Testis (tissue), 3 donors: ENCODE data around the gene STARD5. TPM values are rescaled to one million over a fixed set of nuclear protein-coding genes. Genes with fewer than 3 reads are reported as not detected.
A peak's percentile ranks its signal among the peaks of the same experiment; 100 is the strongest.

ENCODE experiments used
- DNase-seq: peaks from one replicate; pipeline ENCODE4 v3.0.0-alpha.2; 2019
- H3K27ac ChIP-seq, 2 donors: fragments of 200-600 bp; sonication (generic); one replicate each; pipeline ENCODE4 v1.5.1; 2019
- H3K27me3 ChIP-seq: fragments of 200-600 bp; sonication (generic); one replicate; pipeline ENCODE4 v1.5.1; 2019
- H3K36me3 ChIP-seq: fragments of 200-600 bp; sonication (generic); one replicate; pipeline ENCODE4 v1.5.1; 2017; ENCODE audit warnings: low read depth; ENCODE audit errors: missing control alignments
- H3K4me1 ChIP-seq: fragments of 200-600 bp; sonication (generic); one replicate; pipeline ENCODE4 v1.5.1; 2019
- H3K4me3 ChIP-seq, 2 donors: fragments of 200-600 bp; sonication (generic); one replicate each; pipeline ENCODE4 v1.5.1; 2017 to 2019
- H3K9me3 ChIP-seq: fragments of 200-600 bp; sonication (generic); one replicate; pipeline ENCODE4 v1.5.1; 2017
- POLR2A ChIP-seq: fragments of 450-650 bp; IDR thresholded peaks from one replicate; pipeline ENCODE4 v1.6.1; 2017; ENCODE audit warnings: antibody characterized with exemption, mild to moderate bottlenecking, moderate library complexity
- WGBS, 2 donors: methylation state at CpG; one replicate each; pipeline ENCODE4 v1.1.5; 2018; 5-methylcytosine and 5-hydroxymethylcytosine counted together
- intact Hi-C: fragments of 100-400 bp; cut with DNase I; formaldehyde crosslinking; loops from one replicate; pipeline ENCODE4 v1.15.1; 2023; ENCODE audit warnings: low total_unique reads
- polyA plus RNA-seq: library from polyadenylated mRNA; stranded (reverse); fragments of 350-450 nt; fragmentation: Illumina TruSeq; extraction: RNeasy Lipid Tissue Mini Kit (QIAGEN cat#74804); gene quantifications from one replicate; pipeline ENCODE4 v1.2.3, GENCODE V29; 2014; ENCODE audit warnings: low read depth, low replicate concordance; ENCODE audit not compliant: insufficient read depth
- total RNA-seq, 2 donors: library from RNA; depleted of rRNA; stranded (reverse); fragments of >200 nt; gene quantifications; one replicate each; pipeline ENCODE4 v1.2.3, GENCODE V29; 2016
- TF ChIP-seq, protein P1 (sequence below), 3 experiments: fragments of 450-650 bp in 2 of 3; fragments of 200-600 bp in 1 of 3; sonication (generic) in 1 of 3; IDR thresholded peaks; one replicate each; pipeline ENCODE4 v1.5.1; 2016 to 2019; ENCODE audit warnings: antibody characterized with exemption in 3 of 3, mild to moderate bottlenecking in 2 of 3, moderate library complexity in 1 of 3

The STARD5 gene
- total and polyA plus RNA-seq, 3 donors from 2014 or later: 8.7 to 16.2 (median 15.7) TPM

DNA sequence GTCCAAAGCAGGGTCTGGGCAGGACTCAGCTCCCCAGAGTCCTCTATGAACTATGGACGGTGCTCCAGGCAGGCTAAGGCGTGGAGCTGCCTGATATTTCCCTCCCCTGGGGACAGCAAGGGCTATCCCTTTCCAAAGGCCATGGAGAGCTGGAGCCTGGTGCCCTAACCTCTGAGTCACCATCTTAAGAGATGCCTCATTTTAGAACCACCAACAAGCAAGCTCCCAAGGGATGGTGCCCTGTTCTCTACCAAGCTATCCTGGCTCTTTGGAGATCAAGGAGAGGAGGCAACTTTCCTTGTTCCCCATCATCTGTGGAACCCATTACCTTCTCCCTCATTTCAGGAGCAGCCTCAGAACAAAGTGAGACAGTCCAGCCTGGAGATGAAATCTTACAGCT is 15.7 kb downstream of the STARD5 start:
- 71% methylated on average over 2 of the region's 2 CpGs; no CpG with 5 or more reads in 1 of the 2 donors for WGBS, 2 donors
- intact Hi-C loops: no loop called here
- Histone ChIP-seq H3K9me3 (no peaks in the 10 kb centered on the region), H3K27ac (no peak overlapping the region), H3K36me3 (no peaks in the 10 kb centered on the region), H3K4me1 (peaks cover 13% of the 10 kb centered on the region), H3K27me3 (no peaks in the 10 kb centered on the region), H3K4me3 (no peak overlapping the region)
- DNase-seq: no peak
- TF ChIP-seq, protein P1, sequence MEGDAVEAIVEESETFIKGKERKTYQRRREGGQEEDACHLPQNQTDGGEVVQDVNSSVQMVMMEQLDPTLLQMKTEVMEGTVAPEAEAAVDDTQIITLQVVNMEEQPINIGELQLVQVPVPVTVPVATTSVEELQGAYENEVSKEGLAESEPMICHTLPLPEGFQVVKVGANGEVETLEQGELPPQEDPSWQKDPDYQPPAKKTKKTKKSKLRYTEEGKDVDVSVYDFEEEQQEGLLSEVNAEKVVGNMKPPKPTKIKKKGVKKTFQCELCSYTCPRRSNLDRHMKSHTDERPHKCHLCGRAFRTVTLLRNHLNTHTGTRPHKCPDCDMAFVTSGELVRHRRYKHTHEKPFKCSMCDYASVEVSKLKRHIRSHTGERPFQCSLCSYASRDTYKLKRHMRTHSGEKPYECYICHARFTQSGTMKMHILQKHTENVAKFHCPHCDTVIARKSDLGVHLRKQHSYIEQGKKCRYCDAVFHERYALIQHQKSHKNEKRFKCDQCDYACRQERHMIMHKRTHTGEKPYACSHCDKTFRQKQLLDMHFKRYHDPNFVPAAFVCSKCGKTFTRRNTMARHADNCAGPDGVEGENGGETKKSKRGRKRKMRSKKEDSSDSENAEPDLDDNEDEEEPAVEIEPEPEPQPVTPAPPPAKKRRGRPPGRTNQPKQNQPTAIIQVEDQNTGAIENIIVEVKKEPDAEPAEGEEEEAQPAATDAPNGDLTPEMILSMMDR (IDR thresholded peaks at IDR 0.05): no peak
- TF ChIP-seq POLR2A: no peak

DNA sequence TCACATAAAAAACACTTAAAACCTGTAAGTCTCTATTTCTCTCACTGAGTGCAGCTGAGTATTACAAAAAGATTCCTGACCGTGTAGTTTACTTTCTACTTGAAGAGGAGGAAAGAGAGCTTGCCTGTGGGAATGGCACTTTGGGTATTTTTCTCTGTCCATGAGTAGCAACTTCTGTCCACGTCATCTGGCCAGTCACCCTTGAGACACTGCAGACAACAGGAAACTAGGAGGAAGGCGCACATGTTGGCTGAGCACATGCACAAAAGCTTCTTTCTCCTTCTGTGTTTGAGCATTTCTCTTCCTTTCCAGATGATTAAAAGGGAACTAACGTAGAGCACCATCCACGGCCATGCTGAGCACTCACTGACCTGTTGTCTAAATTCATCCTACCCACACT is 19.7 kb downstream of the STARD5 start:
- H3K36me3 ChIP-seq: no peaks in the 10 kb centered on the region
- WGBS, 2 donors: 74 to 80% methylated on average over 5 of the region's 5 CpGs
- H3K9me3 ChIP-seq: no peaks in the 10 kb centered on the region
- peak; percentile 38 for DNase-seq
- intact Hi-C loops: no loop called here
- peak overlapping the region in 1 of 2 donors; percentile 39 for H3K27ac ChIP-seq
- H3K4me1 ChIP-seq: no peaks in the 10 kb centered on the region
- no peak overlapping the region for H3K4me3 ChIP-seq
- H3K27me3 ChIP-seq: no peaks in the 10 kb centered on the region
- no peak for TF ChIP-seq POLR2A
- TF ChIP-seq, protein P1 (IDR thresholded peaks at IDR 0.05): no peak

DNA sequence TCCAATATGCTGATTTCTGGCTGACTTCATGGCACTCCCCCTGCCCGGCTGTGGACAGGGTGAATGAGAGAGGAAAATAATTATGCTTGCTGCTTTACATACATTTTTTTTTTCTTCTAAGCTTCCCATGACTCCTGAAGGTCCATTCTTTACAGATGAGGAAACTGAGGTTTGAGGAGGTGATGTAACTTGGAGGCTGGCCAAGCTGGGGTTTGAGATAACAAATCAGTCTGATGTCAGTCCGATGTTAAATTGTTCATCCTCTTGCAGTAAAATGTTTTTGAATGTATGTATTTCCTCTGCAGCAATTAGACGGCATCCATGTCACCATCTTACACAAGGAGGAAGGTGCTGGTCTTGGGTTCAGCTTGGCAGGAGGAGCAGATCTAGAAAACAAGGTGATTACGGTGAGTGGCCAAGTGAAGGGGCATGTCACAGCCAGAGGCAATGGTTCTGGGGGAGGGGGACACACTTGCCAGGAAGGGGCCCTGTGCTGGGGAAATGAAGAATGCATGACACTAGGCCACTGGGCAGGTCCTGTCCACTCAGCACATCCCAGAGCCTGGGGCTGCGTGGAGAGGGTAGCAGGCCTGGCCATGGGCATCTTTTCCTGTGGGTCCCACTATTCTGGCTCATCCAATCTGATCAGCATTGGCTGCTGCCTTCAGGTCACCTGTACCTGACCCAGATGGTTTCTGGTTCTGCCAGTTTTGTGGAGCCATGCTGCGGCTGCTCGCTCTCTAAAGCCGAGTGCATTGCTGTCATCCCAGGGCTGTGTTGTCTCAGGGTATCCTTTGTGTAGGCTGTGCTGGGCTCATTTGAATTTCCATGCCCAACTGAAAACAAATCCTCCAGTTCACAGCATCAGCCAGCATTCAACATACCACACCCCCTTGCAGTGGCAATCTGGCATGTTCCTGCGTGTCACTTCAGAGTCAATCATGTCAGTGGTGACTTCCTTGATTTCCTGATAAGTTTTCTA is 20.4 kb downstream of the STARD5 start:
- intact Hi-C loops: no loop called here
- 85 to 92% methylated on average over 9 of the region's 9 CpGs for WGBS, 2 donors
- Histone ChIP-seq H3K9me3 (no peaks in the 10 kb centered on the region), H3K4me1 (no peaks in the 10 kb centered on the region), H3K36me3 (no peaks in the 10 kb centered on the region), H3K27me3 (no peaks in the 10 kb centered on the region), H3K27ac (peak overlapping the region in 1 of 2 donors; percentile 39), H3K4me3 (no peak overlapping the region)
- no peak for DNase-seq
- TF ChIP-seq POLR2A: no peak
- TF ChIP-seq, protein P1 (IDR thresholded peaks at IDR 0.05): no peak

DNA sequence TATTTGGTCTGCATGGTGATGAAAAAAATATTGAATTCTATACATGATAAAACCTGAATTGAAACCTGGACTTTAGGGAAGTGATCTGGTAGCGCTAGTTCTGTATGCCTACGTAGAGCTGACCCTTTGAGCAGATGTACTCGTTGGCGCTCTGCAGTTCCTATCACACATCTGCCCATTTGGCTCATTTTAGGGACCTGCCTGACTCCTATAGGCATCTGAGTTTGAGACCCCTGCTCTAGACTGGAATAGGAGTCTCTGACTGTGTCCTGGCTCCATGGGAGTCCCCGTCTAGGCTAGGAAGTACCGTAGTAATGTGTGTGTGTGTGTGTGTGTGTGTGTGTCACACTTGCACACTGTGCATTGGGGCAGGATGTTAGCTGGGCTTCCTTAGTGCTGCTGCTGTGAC is 21.2 kb downstream of the STARD5 start:
- TF ChIP-seq, protein P1 (IDR thresholded peaks at IDR 0.05): no peak
- TF ChIP-seq POLR2A: no peak
- Histone ChIP-seq H3K27me3 (no peaks in the 10 kb centered on the region), H3K9me3 (no peaks in the 10 kb centered on the region), H3K4me3 (no peak overlapping the region), H3K4me1 (no peaks in the 10 kb centered on the region), H3K27ac (no peak overlapping the region), H3K36me3 (no peaks in the 10 kb centered on the region)
- 80 to 83% methylated on average over 6 of the region's 6 CpGs for WGBS, 2 donors
- intact Hi-C loops: no loop called here
- DNase-seq: no peak
